ENCODE results near the gene NHSL2.

Gene NHSL2

GRCh38 chrX:72110051-72110875 is 199.6 kb downstream of the NHSL2 start:
- DNase-seq (ENCODE audit: low read depth), result no peak

DNA sequence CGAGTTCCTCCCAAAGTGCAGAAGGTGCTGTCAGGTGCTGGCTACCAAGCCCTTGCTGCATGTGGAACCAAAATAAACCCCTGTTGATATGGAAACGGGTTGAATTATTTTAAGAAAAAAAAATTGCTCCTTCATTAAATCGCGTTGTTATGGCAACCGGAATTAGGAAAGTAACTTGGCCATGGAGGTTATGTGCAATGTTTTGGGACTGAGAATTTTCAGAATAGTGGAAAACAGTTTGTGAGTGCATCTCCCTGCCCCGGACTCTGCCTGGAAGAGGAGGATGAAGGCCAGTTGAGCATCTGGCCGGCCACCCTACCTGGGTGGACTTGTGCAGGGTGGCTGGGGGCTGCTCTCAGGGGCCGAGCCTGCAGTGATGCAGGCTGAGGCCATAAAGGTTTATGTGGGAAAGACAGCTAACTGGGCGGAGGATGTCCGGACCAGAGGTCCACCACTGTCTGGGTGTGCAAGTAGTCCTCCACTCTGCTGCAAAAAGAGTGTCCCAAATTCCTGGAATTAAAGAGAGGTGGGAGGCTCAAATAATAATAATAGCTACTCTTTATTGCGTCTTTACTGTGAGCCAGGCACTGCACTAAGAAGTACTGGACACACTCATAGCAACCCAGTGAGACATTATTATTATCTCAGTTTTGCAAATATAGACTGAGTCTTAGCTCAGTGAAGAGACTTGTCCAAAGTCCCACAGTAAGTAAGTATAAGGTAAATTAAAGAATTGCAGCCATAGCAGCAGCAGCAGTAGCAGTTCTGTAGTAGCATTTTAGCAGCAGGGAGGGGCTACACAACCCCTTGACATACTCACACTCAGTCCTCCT is 200.4 kb downstream of the NHSL2 start:
- no peak for DNase-seq (ENCODE audit: low read depth)

- no peak for DNase-seq (ENCODE audit: low read depth)
Measured at GRCh38 chrX:72113461-72113860, 202.8 kb downstream of the NHSL2 start.

- no peak for DNase-seq (ENCODE audit: low read depth)
Measured at GRCh38 chrX:72114306-72114705, 203.7 kb downstream of the NHSL2 start.

GRCh38 chrX:72114807-72115206 is 204.2 kb downstream of the NHSL2 start:
- no peak for DNase-seq (ENCODE audit: low read depth)

DNA sequence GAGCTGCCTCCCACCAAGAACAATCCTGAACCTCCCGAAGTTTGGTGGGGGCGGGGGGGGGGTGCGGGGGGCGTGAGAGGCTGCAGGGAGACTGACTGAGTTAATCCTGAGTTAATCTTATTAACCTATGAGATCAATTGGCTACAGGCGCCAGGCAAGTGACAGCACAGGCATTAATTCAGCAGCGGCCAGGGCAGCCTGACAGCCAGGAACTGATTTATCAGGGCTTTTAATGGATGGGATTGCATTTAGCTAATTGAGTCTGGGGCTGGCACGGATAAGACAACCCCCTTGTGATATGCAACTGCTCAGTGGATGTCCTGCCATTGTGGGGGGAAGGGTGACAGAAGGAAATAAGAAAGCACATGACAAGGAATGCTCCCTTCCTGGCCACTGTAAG is 204.7 kb downstream of the NHSL2 start:
- no peak for DNase-seq (ENCODE audit: low read depth)

GRCh38 chrX:72117636-72118210 is 207.1 kb downstream of the NHSL2 start:
- DNase-seq (ENCODE audit: low read depth), result no peak

DNA sequence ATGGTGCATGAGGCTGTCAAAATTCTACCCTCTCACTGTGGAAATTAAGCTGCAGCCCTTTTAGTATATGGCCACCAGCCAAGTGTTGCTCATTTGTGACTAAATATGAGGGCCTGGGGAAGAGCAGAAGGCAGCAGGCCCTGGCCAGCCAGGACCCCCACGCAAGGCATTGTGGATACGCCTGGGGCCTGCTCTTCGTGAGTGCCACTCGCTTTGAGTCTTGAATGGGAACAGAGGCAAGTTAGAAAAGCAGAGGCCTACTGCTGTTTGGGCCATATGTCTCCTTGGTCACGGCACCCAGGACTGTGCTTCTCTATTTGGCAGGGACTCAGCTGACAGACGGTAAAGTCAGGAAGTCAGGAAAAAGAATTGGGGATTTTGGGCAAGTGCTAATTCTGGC is 210.2 kb downstream of the NHSL2 start:
- no peak for DNase-seq (ENCODE audit: low read depth)

DNA sequence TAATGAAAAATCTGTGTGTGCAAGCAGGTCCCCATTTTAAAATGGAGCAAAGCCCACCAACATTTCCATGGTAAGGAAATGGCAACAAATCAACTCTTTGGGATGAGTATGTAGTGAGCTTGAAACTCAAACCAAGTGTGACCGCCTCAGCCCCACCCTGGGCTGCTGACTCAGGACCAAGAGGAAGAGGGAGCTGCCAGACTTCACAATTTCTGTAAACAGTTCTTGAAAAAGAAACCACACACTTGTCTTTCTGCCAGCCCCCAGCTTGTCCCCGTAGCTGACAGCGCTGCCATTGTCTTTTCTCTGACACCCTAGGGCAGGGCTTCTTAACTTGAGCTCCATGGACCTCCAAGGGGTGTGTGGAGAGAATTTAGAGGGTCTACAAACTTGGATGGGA is 210.7 kb downstream of the NHSL2 start:
- peak; percentile 80 for DNase-seq (ENCODE audit: low read depth)

DNA sequence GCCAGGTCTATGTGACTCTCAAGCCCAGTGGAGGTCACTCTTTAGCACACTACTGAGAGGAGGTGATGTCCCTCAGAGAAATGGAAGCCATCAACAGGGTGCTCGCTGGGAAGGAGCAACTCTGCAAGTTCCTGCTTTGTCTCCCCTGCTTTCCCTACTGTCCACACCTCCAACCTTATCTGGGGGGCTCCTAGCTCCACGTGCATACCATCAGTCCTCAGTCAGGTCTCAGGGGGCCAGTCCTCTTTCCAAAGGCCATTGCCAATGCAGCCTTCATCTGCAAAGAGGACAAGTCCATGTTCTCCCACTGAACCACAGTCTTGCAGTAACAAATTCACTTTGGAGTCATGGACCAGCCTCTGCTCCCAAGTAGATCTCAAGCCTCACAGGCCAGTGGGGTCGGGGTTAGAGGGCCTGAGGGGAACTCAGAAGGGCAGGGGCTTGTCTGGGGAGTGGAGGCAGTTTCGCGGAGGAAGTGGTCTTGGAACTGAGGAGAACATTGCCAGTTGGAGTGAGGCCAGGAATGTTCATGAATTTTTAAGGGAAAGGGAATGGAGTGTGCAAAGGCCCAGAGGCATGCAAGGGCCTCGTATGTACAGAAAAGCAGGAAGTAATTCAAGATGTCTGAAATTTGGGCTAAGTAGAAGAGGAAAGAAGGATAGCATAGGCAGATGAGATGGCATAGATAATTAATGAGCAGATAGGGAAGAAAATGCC is 212.1 kb downstream of the NHSL2 start:
- DNase-seq (ENCODE audit: low read depth), result no peak

DNA sequence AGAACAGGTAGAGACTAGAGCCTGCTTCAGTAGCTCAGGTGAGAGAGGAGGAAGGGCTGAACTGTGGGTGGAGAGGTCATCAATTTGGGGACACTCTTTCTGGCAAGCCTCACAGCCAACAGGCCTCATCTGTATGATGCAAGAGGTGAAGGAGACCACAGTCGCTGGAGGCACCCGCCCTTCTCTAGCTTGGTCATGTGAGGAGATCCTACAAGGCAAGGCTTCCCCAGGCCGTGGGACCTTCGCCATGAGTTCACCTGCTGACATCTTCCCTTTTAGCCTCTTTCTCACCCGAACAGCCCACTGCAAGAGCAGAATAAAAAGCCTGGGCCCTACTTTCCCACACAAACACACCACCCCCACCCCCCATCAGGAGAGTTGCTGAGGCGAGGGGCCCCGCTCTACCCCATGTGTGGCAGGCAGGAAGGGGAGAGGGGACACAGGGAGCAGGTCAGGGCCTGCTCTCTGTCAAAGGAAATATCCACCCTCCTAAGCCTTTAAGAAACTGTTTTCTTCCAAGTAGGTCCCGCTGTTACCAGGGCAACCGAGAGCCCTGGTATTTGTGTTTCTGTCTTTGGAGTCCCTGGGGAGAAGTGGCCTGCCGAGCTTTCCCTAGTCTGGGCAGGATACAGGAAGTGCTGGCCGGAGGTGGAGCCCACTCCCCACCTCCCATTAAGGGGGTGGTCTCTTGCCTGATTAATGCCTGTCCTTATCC is 213.0 kb downstream of the NHSL2 start:
- DNase-seq (ENCODE audit: low read depth), result peak; percentile 49

DNA sequence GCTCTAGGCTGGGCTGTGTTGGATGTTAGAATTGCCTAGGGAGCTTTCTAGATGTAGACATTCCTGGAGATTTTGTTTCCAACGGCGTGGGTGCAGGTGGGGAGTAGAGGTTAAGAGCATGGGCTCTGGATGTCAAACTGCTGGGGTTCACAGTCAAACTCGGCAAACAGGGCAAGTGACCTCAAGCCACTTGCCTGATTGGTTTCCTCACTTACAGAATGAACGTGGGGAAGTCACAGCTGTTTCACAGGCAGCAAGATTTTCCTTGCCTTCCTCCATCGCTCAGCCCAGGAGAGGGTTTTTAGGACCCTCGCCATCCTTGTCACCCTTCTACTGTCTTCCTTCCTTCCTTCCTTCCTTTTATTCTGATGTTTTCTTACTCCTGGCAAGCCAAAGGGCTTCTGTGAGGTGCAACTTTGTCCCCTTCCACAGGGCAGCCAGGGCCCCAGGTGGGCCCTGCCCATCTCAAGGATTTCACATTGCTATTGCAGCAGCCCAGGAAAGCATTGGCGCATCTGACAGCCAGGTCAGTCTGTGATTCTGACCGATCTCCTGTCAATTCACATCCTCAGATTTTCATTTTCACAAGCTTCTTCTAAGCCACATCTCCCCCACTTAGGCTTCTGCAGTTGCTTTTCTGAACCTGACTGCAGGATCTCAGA is 214.0 kb downstream of the NHSL2 start:
- DNase-seq (ENCODE audit: low read depth), result no peak

GRCh38 chrX:72125331-72126047 is 214.8 kb downstream of the NHSL2 start:
- DNase-seq (ENCODE audit: low read depth), result no peak

GRCh38 chrX:72126048-72126415 is 215.4 kb downstream of the NHSL2 start:
- peak; percentile 18 for DNase-seq (ENCODE audit: low read depth)

GRCh38 chrX:72126539-72127140 is 216.0 kb downstream of the NHSL2 start:
- DNase-seq (ENCODE audit: low read depth), result peak; percentile 71

GRCh38 chrX:72127332-72127731 is 216.7 kb downstream of the NHSL2 start:
- DNase-seq (ENCODE audit: low read depth), result no peak

- DNase-seq (ENCODE audit: low read depth), result no peak
Measured at GRCh38 chrX:72128183-72128834, 217.7 kb downstream of the NHSL2 start.

DNA sequence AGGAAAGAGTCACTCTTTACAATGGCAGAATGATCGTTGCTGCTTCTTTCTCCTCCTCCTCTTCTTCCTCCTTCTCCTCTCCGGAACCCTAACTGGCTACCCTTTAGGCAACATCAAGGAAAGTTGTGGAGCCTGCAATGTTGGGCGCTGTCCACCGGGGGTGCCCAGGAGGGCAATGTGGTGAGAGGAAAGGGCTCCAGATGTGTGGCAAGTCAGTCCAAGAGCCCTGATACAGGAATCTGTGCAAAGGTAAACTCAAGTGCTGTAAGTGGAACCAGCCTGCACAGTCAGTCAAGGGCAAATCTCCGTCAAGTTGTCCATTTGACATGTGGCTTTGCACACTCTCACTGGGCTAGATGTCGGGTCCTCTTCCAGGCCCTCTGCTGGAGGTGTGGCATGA is 218.2 kb downstream of the NHSL2 start:
- DNase-seq (ENCODE audit: low read depth), result peak; percentile 7

DNA sequence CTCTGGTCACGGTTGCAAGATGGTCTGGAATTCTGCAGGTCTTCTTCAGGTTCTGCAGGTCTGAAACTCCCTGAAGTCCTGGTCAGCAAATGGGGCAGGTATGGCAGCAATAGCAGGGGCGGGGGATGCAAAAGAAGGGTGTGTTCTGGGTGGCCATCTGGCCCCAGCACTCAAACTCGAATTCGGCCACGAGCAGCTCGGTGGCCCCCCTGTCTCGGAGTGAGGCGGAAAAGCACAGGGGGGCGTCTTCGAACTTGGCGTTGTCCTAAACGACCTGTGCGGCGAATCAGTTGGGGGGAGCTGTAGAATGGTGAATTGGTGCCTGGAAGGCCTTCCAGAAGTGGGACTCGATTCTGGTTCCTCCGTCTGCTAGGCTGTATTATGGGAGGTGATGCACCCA is 219.0 kb downstream of the NHSL2 start:
- no peak for DNase-seq (ENCODE audit: low read depth)

All from iris pigment epithelial cell (primary cell).